Right lobe of liver (tissue), 6 donors: ENCODE data around the gene BRMS1. TPM values are rescaled to one million over a fixed set of nuclear protein-coding genes. Genes with fewer than 3 reads are reported as not detected.

Experiments used
- ATAC-seq, 4 donors: fragments of 200-7000 bp; cut with Tn5 transposase; one replicate each; pipeline ENCODE4 v1.9.1; 2020; ENCODE audit warnings: mild to moderate bottlenecking in 4 of 4, moderate library complexity in 4 of 4
- DNase-seq, 3 donors: peaks; one replicate each; pipeline ENCODE4 v3.0.0-alpha.2; 2020
- H3K27ac ChIP-seq, 3 donors: fragments of 200-600 bp; one replicate each; pipeline ENCODE4 v1.8.0; 2022
- H3K27me3 ChIP-seq, 2 donors: fragments of 200-600 bp; one replicate each; pipeline ENCODE4 v1.8.0; 2022
- H3K36me3 ChIP-seq, 4 donors: fragments of 200-600 bp; sonication (generic) in 1 of 4; one replicate each; pipeline versions ENCODE4 v1.5.1 to v1.8.0; 2017 to 2022; ENCODE audit warnings: control low read depth in 1 of 4
- H3K4me1 ChIP-seq, 4 donors: fragments of 200-600 bp; sonication (generic) in 1 of 4; one replicate each; pipeline versions ENCODE4 v1.5.1 to v1.8.0; 2017 to 2022; ENCODE audit warnings: control low read depth in 1 of 4
- H3K4me3 ChIP-seq, 3 donors: fragments of 200-600 bp; one replicate each; pipeline ENCODE4 v1.8.0; 2022
- H3K9me3 ChIP-seq, 4 donors: fragments of 200-600 bp; sonication (generic) in 1 of 4; one replicate each; pipeline versions ENCODE4 v1.5.1 to v1.8.0; 2017 to 2022; ENCODE audit warnings: control low read depth in 1 of 4
- POLR2A ChIP-seq: fragments of 450-650 bp; IDR thresholded peaks from one replicate; pipeline ENCODE4 v1.6.1; 2017; ENCODE audit warnings: antibody characterized with exemption, mild to moderate bottlenecking
- WGBS: methylation state at CpG from one replicate; pipeline ENCODE4 v1.1.6; 2018; ENCODE audit warnings: low coverage, low lambda C conversion rate; ENCODE audit not compliant: insufficient coverage; ENCODE audit errors: missing lambda C conversion rate; 5-methylcytosine and 5-hydroxymethylcytosine counted together
- intact Hi-C, 2 donors: fragments of 100-400 bp; cut with DNase I; formaldehyde crosslinking; loops; one replicate each; pipeline versions ENCODE4 v1.11.2 to v1.14.1; 2022
- total RNA-seq, 6 experiments: library from RNA; depleted of rRNA in 2 of 6; stranded (reverse); fragments of >200 nt in 2 of 6; fragmentation: NEBNext Ultra II Directional in 3 of 6; extraction: Animal tissue kit (Norgen Biotek cat#: 25700) in 3 of 6; gene quantifications; one replicate each; pipeline versions ENCODE4 v1.1.0 to v1.2.4, GENCODE V29; 2016 to 2023
- TF ChIP-seq, protein P1 (sequence below), 4 donors: fragments of 200-600 bp in 3 of 4; fragments of 450-650 bp in 1 of 4; IDR thresholded peaks; one replicate each; pipeline versions ENCODE4 v1.5.1 to v1.8.0; 2016 to 2022; ENCODE audit warnings: antibody characterized with exemption in 4 of 4, mild to moderate bottlenecking in 2 of 4
- donor health status: DM: no; HTN: yes; CAD: no.
- donor health status: DM: no; HTN: no; CAD: no.
- donor health status: DM: no; HTN: no; CAD: no.
- donor health status: DM: no; HTN: yes; CAD: no.
- donor health status: DM: no; HTN: yes; CAD: no.

Gene BRMS1
- total RNA-seq, 6 experiments from 2014 or later = 8.2 to 31.9 (median 12.1) TPM

DNA sequence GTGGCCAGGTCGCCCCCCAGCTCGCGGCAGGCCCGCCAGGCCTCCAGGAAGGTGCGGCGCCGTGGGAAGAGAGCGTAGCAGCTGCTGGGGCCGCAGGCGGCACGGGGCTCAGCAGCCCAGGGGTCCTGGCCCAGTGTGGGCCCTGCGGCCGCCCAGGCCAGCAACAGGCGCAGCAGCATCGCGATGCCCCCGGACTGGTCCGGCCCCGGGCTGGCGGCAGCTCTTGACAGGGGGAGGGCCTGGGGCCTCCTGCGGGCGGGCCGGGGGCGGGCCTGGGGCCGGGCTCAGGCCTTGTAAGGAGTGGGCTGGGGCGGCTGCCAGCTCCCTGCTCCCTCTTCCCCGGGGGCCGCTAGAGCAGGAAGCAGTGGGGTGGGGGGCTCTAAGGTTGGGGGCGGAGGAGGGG, 28.1 kb downstream of the BRMS1 start, which contains the start of gene CD248:
Gene CD248, minus strand, starts transcription at position 196 of the 403 bp plus-strand sequence. Its CDS starts 17 bp downstream, at position 179.
- intact Hi-C loops = no loop called here
- no peak for DNase-seq
- Histone ChIP-seq H3K27ac (peak within 1 kb of the TSS in 1 of 3 donors; percentile 33), H3K27me3 (no peaks in the 10 kb centered on the region), H3K9me3 (no peaks in the 10 kb centered on the region), H3K4me3 (peak within 1 kb of the TSS; percentile 2 to 31 (median 14)), H3K4me1 (peaks cover 0 to 18% (median 8%) of the 10 kb centered on the region in 4 donors), H3K36me3 (no peaks in the 10 kb centered on the region)
- no CpG with 5 or more reads among the region's 29 CpGs for WGBS
- no peak for ATAC-seq
- TF ChIP-seq POLR2A = no peak
- TF ChIP-seq, protein P1, sequence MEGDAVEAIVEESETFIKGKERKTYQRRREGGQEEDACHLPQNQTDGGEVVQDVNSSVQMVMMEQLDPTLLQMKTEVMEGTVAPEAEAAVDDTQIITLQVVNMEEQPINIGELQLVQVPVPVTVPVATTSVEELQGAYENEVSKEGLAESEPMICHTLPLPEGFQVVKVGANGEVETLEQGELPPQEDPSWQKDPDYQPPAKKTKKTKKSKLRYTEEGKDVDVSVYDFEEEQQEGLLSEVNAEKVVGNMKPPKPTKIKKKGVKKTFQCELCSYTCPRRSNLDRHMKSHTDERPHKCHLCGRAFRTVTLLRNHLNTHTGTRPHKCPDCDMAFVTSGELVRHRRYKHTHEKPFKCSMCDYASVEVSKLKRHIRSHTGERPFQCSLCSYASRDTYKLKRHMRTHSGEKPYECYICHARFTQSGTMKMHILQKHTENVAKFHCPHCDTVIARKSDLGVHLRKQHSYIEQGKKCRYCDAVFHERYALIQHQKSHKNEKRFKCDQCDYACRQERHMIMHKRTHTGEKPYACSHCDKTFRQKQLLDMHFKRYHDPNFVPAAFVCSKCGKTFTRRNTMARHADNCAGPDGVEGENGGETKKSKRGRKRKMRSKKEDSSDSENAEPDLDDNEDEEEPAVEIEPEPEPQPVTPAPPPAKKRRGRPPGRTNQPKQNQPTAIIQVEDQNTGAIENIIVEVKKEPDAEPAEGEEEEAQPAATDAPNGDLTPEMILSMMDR (IDR thresholded peaks at IDR 0.05) = no peak

DNA sequence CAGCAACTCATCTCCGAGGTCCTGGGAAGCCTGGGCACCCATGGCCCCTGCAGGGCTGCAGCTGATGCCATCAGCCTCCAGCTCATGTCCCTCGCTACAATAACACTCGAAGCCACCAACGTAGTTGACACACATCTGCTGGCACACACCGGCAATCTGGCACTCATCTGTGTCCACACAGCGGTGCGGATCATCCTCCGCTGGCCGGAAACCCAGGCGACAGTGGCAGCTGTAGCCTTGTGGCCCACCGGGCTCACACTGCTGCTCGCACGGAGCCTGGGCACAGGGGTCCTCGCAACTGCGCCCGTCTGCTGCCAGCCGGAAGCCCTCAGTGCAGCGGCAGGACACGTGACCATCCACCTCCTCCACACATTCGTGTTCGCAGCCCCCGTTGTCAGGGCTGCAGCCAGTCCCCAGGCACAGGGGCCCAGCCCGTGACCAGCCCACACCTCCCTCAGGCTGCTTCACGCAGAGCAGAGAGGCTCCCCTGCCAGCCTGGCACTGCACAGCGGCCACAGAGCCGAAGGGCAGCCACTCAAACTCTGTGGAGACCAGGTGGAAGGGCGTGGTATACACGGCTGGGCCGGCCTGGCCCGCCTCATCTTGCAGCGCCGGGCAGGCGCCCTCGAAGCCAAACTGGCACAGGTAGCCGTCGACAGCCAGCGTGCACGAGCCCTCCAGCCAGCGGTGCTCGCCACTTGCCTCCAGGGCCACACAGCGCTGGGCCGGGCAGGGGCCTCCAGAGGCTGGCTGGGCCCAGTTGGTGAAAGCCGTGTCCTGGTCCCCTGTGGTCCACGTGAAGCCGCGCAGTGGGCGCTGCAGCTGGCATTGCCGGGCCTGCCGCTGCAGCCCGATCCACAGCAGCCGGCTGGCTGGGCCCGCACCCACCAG, 28.7 kb downstream of the BRMS1 start:
- ATAC-seq = no peak
- Histone ChIP-seq H3K27ac (no peak overlapping the region), H3K9me3 (no peaks in the 10 kb centered on the region), H3K27me3 (no peaks in the 10 kb centered on the region), H3K4me3 (peak overlapping the region; percentile 2 to 31 (median 14)), H3K4me1 (peaks cover 0 to 18% (median 8%) of the 10 kb centered on the region in 4 donors), H3K36me3 (no peaks in the 10 kb centered on the region)
- WGBS = 81% methylated on average over 6 of the region's 52 CpGs
- intact Hi-C loops = no loop called here
- TF ChIP-seq POLR2A = no peak
- TF ChIP-seq, protein P1 (IDR thresholded peaks at IDR 0.05) = no peak
- DNase-seq = no peak

DNA sequence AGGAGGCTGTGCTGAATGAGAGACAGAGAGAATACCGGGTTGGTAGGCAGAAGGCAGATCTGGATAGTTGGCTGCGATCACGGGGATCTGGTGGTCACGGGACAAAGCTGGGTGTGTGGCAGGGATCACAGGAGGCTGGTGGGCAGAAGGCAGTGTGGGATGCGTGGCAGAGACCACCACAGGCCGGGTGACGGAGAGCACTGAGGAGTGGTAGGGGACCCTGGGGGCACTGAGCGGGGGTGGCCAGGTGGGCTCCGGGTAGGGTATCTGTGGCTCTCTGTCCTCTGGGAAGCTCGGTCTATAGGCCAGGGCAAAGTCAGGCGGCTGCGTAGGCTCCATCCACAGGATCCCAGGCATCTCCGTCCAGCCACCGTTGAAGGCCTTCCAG, 29.4 kb downstream of the BRMS1 start:
- 80% methylated on average over 1 of the region's 14 CpGs for WGBS
- no peak for ATAC-seq
- Histone ChIP-seq H3K27me3 (no peaks in the 10 kb centered on the region), H3K27ac (no peak overlapping the region), H3K4me3 (no peak overlapping the region), H3K9me3 (no peaks in the 10 kb centered on the region), H3K36me3 (no peaks in the 10 kb centered on the region), H3K4me1 (peaks cover 0 to 18% (median 8%) of the 10 kb centered on the region in 4 donors)
- intact Hi-C loops = no loop called here
- no peak for DNase-seq
- TF ChIP-seq, protein P1 (IDR thresholded peaks at IDR 0.05) = no peak
- no peak for TF ChIP-seq POLR2A

DNA sequence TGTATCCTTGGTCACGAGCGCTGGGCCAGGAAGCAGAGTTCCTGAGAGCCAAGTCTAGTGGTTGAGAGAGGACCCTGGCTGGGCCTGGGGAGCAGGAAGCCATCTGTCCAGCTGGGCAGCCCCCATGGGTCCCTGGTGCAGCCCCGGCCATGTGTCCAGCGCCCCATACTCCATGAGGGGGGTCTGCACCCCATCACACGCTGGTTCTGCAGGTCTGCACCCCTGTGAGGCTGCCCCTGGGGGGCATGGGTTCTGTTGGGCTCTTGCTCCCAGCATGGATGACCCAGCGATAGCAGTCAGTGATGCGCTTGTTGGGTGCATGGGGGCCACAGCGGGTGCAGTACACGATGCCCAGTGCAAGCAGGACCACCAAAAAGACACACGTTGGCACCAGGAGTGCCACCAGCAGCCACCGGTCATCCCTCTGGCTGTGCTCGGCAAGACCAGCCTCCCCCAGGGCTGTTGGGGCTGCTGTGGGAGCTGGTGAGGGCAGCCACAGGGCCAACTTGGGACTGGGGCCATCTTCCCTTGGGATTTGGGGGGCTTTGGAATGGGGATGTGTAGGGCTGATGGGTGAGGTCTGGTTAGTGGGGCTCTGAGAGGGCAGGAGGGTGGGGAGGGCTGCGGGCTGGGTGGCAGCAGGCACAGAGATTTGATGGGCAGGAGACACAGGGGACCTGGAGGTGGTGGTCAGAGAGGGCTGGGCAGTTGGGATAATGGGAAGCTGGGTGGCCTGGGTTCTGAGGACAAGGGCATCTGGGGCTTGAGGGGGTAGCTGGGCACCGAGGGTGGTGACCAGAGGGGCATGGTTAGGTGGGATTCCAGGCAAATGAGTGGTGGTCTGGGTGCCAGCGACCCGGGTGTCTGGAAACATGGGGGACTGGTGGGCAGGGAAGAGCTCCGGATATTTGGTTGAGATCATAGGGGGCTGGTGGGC, 30.1 kb downstream of the BRMS1 start:
- WGBS = 85% methylated on average over 4 of the region's 17 CpGs
- TF ChIP-seq, protein P1 (IDR thresholded peaks at IDR 0.05) = no peak
- no peak for TF ChIP-seq POLR2A
- Histone ChIP-seq H3K27me3 (no peaks in the 10 kb centered on the region), H3K9me3 (no peaks in the 10 kb centered on the region), H3K27ac (no peak overlapping the region), H3K4me3 (no peak overlapping the region), H3K4me1 (peaks cover 0 to 18% (median 8%) of the 10 kb centered on the region in 4 donors), H3K36me3 (no peaks in the 10 kb centered on the region)
- ATAC-seq = no peak
- DNase-seq = no peak
- intact Hi-C loops = no loop called here
